Neural cell (in vitro differentiated cells): ENCODE data around the gene WNT16.

Experiments
- CTCF ChIP-seq: fragments of 450-650 bp; IDR thresholded peaks from 2 replicates; pipeline ENCODE4 v1.5.1; 2014; ENCODE audit warnings: antibody characterized with exemption, mild to moderate bottlenecking, moderate library complexity; ENCODE audit not compliant: poor library complexity, severe bottlenecking
- EP300 ChIP-seq: fragments of 450-650 bp; conservative IDR thresholded peaks from 2 replicates; pipeline ENCODE4 v1.6.1; 2014; ENCODE audit warnings: antibody characterized with exemption, mild to moderate bottlenecking, moderate library complexity; ENCODE audit not compliant: poor library complexity, severe bottlenecking
- POLR2AphosphoS5 ChIP-seq: IDR thresholded peaks from 2 replicates; pipeline ENCODE4 v1.6.1; 2012
- REST ChIP-seq: IDR thresholded peaks from 2 replicates; pipeline ENCODE4 v1.6.1; 2012; ENCODE audit warnings: borderline replicate concordance
- SMC3 ChIP-seq: fragments of 450-650 bp; conservative IDR thresholded peaks from 2 replicates; pipeline ENCODE4 v1.6.1; 2014; ENCODE audit warnings: antibody characterized with exemption, mild to moderate bottlenecking, moderate library complexity; ENCODE audit not compliant: poor library complexity

- TF ChIP-seq CTCF (no peak), SMC3 (no peak), POLR2AphosphoS5 (no peak), REST (no peak), EP300 (no peak)
These were observed 14.5 kb downstream of the WNT16 start for GRCh38 chr7:121343302-121343701.
